Tibial artery (tissue), 4 donors: Measurements from ENCODE around the gene IMPG2.

Experiments used
- DNase-seq, 2 donors: peaks; one replicate each; pipeline ENCODE4 v3.0.0-alpha.2; 2019
- H3K27ac ChIP-seq, 2 donors: fragments of 200-600 bp; sonication (generic) in 1 of 2; 1 replicate in 1 of 2; 2 replicates in 1 of 2; pipeline ENCODE4 v1.5.1; 2018 to 2019; ENCODE audit warnings: mild to moderate bottlenecking in 1 of 2
- H3K27me3 ChIP-seq, 2 donors: fragments of 200-600 bp; sonication (generic) in 1 of 2; one replicate each; pipeline versions ENCODE4 v1.5.1 to v1.6.0; 2016 to 2019
- H3K36me3 ChIP-seq, 3 donors: fragments of 200-600 bp; sonication (generic) in 2 of 3; one replicate each; pipeline ENCODE4 v1.5.1; 2016 to 2019; ENCODE audit warnings: mild to moderate bottlenecking in 2 of 3
- H3K4me1 ChIP-seq, 4 donors: fragments of 200-600 bp; sonication (generic) in 2 of 4; 1 replicate in 3 of 4; 2 replicates in 1 of 4; pipeline ENCODE4 v1.5.1; 2016 to 2019
- H3K4me3 ChIP-seq, 2 donors: fragments of 200-600 bp; sonication (generic) in 1 of 2; 1 replicate in 1 of 2; 2 replicates in 1 of 2; pipeline ENCODE4 v1.5.1; 2018 to 2019; ENCODE audit warnings: mild to moderate bottlenecking in 2 of 2
- H3K9me3 ChIP-seq, 3 donors: fragments of 200-600 bp; sonication (generic) in 1 of 3; one replicate each; pipeline ENCODE4 v1.5.1; 2016 to 2019
- CTCF ChIP-seq, 2 experiments: fragments of 200-600 bp in 1 of 2; fragments of 450-650 bp in 1 of 2; IDR thresholded peaks; one replicate each; pipeline ENCODE4 v1.5.1; 2017 to 2019; ENCODE audit warnings: antibody characterized with exemption in 2 of 2, mild to moderate bottlenecking in 1 of 2, moderate library complexity in 1 of 2
- intact Hi-C: fragments of 100-400 bp; cut with DNase I; formaldehyde crosslinking; loops from one replicate; pipeline ENCODE4 v1.15.0; 2023; ENCODE audit warnings: low total_unique reads

IMPG2 gene

GRCh38 chr3:101189176-101189575, 131.2 kb downstream of the IMPG2 start:
- TF ChIP-seq CTCF (IDR thresholded peaks at IDR 0.05), result no peak
- Histone ChIP-seq H3K4me3 (no peak overlapping the region), H3K36me3 (no peaks in the 10 kb centered on the region), H3K27me3 (no peaks in the 10 kb centered on the region), H3K4me1 (no peaks in the 10 kb centered on the region), H3K27ac (no peak overlapping the region), H3K9me3 (peaks cover 0 to 5% (median 0%) of the 10 kb centered on the region in 3 donors)
- no peak for DNase-seq
- intact Hi-C loops, result no loop called here

- Histone ChIP-seq H3K9me3 (peaks cover 0 to 5% (median 0%) of the 10 kb centered on the region in 3 donors), H3K4me3 (no peak overlapping the region), H3K27me3 (no peaks in the 10 kb centered on the region), H3K4me1 (peaks cover 0 to 6% (median 0%) of the 10 kb centered on the region in 4 donors), H3K27ac (no peak overlapping the region), H3K36me3 (no peaks in the 10 kb centered on the region)
- intact Hi-C loops, result no loop called here
- no peak for DNase-seq
- no peak for TF ChIP-seq CTCF (IDR thresholded peaks at IDR 0.05)
Observed at GRCh38 chr3:101185341-101185740, 135.0 kb downstream of the IMPG2 start.

GRCh38 chr3:101184111-101184510, 136.3 kb downstream of the IMPG2 start:
- intact Hi-C loops, result no loop called here
- Histone ChIP-seq H3K9me3 (peaks cover 0 to 5% (median 0%) of the 10 kb centered on the region in 3 donors), H3K4me3 (no peak overlapping the region), H3K27me3 (no peaks in the 10 kb centered on the region), H3K4me1 (peaks cover 0 to 14% (median 0%) of the 10 kb centered on the region in 4 donors), H3K36me3 (no peaks in the 10 kb centered on the region), H3K27ac (no peak overlapping the region)
- no peak for DNase-seq
- TF ChIP-seq CTCF (IDR thresholded peaks at IDR 0.05), result no peak

- H3K27ac ChIP-seq, result no peak overlapping the region
- intact Hi-C loops, result no loop called here
- H3K36me3 ChIP-seq, result no peaks in the 10 kb centered on the region
- no peak for TF ChIP-seq CTCF (IDR thresholded peaks at IDR 0.05)
- H3K4me3 ChIP-seq, result no peak overlapping the region
- no peak for DNase-seq
- H3K4me1 ChIP-seq, result peaks cover 0 to 14% (median 0%) of the 10 kb centered on the region in 4 donors
- H3K9me3 ChIP-seq, result no peaks in the 10 kb centered on the region
- no peaks in the 10 kb centered on the region for H3K27me3 ChIP-seq
Observed at GRCh38 chr3:101183151-101183550, 137.2 kb downstream of the IMPG2 start.

GRCh38 chr3:101182734-101183133, 137.6 kb downstream of the IMPG2 start:
- no peak overlapping the region for H3K4me3 ChIP-seq
- TF ChIP-seq CTCF (IDR thresholded peaks at IDR 0.05), result no peak
- no peak for DNase-seq
- no peaks in the 10 kb centered on the region for H3K36me3 ChIP-seq
- intact Hi-C loops, result no loop called here
- H3K27me3 ChIP-seq, result no peaks in the 10 kb centered on the region
- H3K27ac ChIP-seq, result no peak overlapping the region
- H3K4me1 ChIP-seq, result peaks cover 0 to 14% (median 0%) of the 10 kb centered on the region in 4 donors
- no peaks in the 10 kb centered on the region for H3K9me3 ChIP-seq

- intact Hi-C loops, result no loop called here
- no peak for TF ChIP-seq CTCF (IDR thresholded peaks at IDR 0.05)
- Histone ChIP-seq H3K27me3 (no peaks in the 10 kb centered on the region), H3K27ac (no peak overlapping the region), H3K9me3 (no peaks in the 10 kb centered on the region), H3K36me3 (no peaks in the 10 kb centered on the region), H3K4me3 (no peak overlapping the region), H3K4me1 (peaks cover 0 to 14% (median 0%) of the 10 kb centered on the region in 4 donors)
- no peak for DNase-seq
Observed at GRCh38 chr3:101181801-101182200, 138.6 kb downstream of the IMPG2 start.
